Activated naive CD8-positive, alpha-beta T cell treated with anti-CD3 and anti-CD28 coated beads, Interleukin-2, amount 10 ng/mL, durations not matched to agents 7 days and 5 days (primary cell): ENCODE results near the gene RBCK1. TPM values are rescaled to one million over a fixed set of nuclear protein-coding genes. Genes with fewer than 3 reads are reported as not detected.

Experiments used
- ATAC-seq: fragments of 150-1000 bp; cut with Tn5 transposase; one replicate; pipeline ENCODE4 v1.10.0; 2021; ENCODE audit warnings: low read depth, moderate library complexity
- POLR2A ChIA-PET: fragments of 350-600 bp; sonication (Branson Sonifier 250); formaldehyde crosslinking; loops from one replicate; lab custom pipeline; 2021; ENCODE audit warnings: antibody characterized with exemption; lab: Charles Lee
- DNase-seq: peaks from one replicate; pipeline ENCODE4 v3.0.0; 2021
- H3K27ac Mint-ChIP-seq: one replicate; pipeline ENCODE4 v1.8.0; 2022; ENCODE audit warnings: mild to moderate bottlenecking, mixed read lengths
- H3K27me3 Mint-ChIP-seq: one replicate; pipeline ENCODE4 v1.8.0; 2022; ENCODE audit warnings: mild to moderate bottlenecking, moderate library complexity, mixed read lengths
- H3K36me3 Mint-ChIP-seq: one replicate; pipeline ENCODE4 v1.8.0; 2021; ENCODE audit warnings: mild to moderate bottlenecking, mixed read lengths
- H3K4me1 Mint-ChIP-seq: one replicate; pipeline ENCODE4 v1.8.0; 2021; ENCODE audit warnings: mixed read lengths
- H3K4me3 Mint-ChIP-seq: one replicate; pipeline ENCODE4 v1.8.0; 2022; ENCODE audit warnings: mild to moderate bottlenecking, moderate library complexity, mixed read lengths
- H3K9me3 Mint-ChIP-seq: one replicate; pipeline ENCODE4 v1.8.0; 2021; ENCODE audit warnings: mixed read lengths
- total RNA-seq, 2 experiments: library from RNA; stranded (reverse); gene quantifications; one replicate each; pipeline ENCODE4 v1.2.3, GENCODE V29; 2021

The RBCK1 gene
- total RNA-seq, 2 experiments from 2014 or later = 156 to 179 TPM

- peaks cover 39% of the 10 kb centered on the region for H3K36me3 Mint-ChIP-seq
- ATAC-seq (peak; percentile 15), DNase-seq (no peak)
- H3K9me3 Mint-ChIP-seq = no peaks in the 10 kb centered on the region
- POLR2A ChIA-PET = interaction anchor here (0.9 kb wide), 1 partner anchor 54 kb away, joined by 7 read pairs; no protein-coding TSS in a partner anchor
- no peak overlapping the region for H3K27ac Mint-ChIP-seq
- H3K27me3 Mint-ChIP-seq = no peaks in the 10 kb centered on the region
- peaks cover 23% of the 10 kb centered on the region for H3K4me1 Mint-ChIP-seq
- no peak overlapping the region for H3K4me3 Mint-ChIP-seq
These were observed 11.6 kb downstream of the RBCK1 start for GRCh38 chr20:419556-420165.

GRCh38 chr20:420166-420620, 12.1 kb downstream of the RBCK1 start:
- POLR2A ChIA-PET = interaction anchor here (0.9 kb wide), 1 partner anchor 55 kb away, joined by 7 read pairs; no protein-coding TSS in a partner anchor
- H3K36me3 Mint-ChIP-seq = peaks cover 41% of the 10 kb centered on the region
- peak; percentile 53 for ATAC-seq

DNA sequence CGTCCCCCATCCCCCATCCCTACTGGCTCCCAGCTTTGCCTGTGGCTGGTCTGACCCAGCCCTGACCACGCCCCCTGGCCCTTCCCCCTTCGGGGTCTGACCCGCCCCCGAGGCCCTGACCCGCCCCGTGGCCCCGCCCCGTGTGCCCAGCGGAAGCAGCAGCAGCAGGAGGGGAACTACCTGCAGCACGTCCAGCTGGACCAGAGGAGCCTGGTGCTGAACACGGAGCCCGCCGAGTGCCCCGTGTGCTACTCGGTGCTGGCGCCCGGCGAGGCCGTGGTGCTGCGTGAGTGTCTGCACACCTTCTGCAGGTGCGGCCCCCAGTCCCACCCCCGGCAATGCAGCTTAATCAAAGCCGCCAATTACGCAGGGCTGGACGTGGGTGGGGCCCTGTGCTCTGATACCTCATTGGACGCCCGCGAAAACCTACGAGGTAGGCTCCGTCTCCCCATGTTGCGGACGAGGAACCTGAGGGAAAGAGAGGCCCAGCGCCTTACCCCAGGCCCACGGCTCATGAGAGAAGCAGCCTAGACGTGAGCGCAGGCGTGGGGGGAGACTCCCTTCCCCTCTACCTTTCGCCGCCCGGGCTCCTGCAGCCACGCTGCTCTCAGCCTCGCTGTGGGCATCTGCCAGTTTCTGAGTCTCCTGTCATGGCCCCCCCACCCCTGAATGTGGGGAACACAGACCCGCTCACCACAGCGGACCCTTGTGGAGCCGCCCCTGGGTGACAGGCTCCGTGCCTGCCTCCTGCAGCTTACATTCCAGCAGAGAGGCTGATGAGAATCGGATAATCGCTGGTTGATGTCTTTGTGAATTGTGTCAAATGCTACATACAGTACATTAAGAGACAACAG, 12.8 kb downstream of the RBCK1 start:
- POLR2A ChIA-PET = interaction anchor here (0.9 kb wide), 1 partner anchor 56 kb away, joined by 7 read pairs; no protein-coding TSS in a partner anchor
- Mint-ChIP-seq H3K36me3 (peaks cover 40% of the 10 kb centered on the region), H3K9me3 (no peaks in the 10 kb centered on the region), H3K27ac (no peak overlapping the region), H3K4me1 (peaks cover 25% of the 10 kb centered on the region), H3K27me3 (no peaks in the 10 kb centered on the region), H3K4me3 (no peak overlapping the region)
- no peak for ATAC-seq
- no peak for DNase-seq

More at GRCh38 chr20:420166-420620, 12.1 kb downstream of the RBCK1 start:
- Mint-ChIP-seq H3K27ac (no peak overlapping the region), H3K4me3 (no peak overlapping the region), H3K9me3 (no peaks in the 10 kb centered on the region), H3K4me1 (peaks cover 28% of the 10 kb centered on the region), H3K27me3 (no peaks in the 10 kb centered on the region)
- DNase-seq = no peak

DNA sequence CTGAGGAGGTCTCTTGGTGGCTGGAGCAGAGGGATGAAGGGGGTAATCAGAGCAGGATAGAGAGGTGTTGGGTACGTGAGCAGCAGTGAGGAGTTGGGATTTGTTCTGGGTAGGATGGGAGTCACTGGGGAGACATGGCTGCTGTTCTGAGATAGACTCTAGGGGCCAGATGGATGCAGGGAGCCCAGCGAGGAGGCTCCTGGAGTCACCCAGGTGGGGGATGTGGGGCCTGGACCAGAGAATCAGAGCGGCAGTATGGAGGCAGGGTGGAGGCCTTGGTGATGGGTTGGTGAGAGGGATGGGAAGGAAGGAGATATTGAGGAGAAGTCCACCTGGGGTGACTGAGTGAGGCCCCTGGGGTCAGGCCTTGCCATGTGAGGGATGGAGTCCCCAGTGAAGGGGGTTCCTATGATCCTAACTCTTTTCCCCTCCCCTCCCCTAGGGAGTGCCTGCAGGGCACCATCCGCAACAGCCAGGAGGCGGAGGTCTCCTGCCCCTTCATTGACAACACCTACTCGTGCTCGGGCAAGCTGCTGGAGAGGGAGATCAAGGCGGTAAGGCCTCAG, 13.7 kb downstream of the RBCK1 start:
- DNase-seq (no peak), ATAC-seq (no peak)
- peaks cover 29% of the 10 kb centered on the region for H3K4me1 Mint-ChIP-seq
- POLR2A ChIA-PET = interaction anchor here (1.3 kb wide), 1 partner anchor 8 kb away, joined by 4 read pairs; no protein-coding TSS in a partner anchor
- H3K27ac Mint-ChIP-seq = peak overlapping the region; percentile 70
- H3K4me3 Mint-ChIP-seq = no peak overlapping the region
- no peaks in the 10 kb centered on the region for H3K9me3 Mint-ChIP-seq
- peaks cover 37% of the 10 kb centered on the region for H3K36me3 Mint-ChIP-seq
- no peaks in the 10 kb centered on the region for H3K27me3 Mint-ChIP-seq

GRCh38 chr20:426566-426965, 18.5 kb downstream of the RBCK1 start:
- Mint-ChIP-seq H3K4me3 (no peak overlapping the region), H3K9me3 (no peaks in the 10 kb centered on the region), H3K36me3 (peaks cover 44% of the 10 kb centered on the region), H3K27me3 (no peaks in the 10 kb centered on the region), H3K27ac (no peak overlapping the region), H3K4me1 (peaks cover 31% of the 10 kb centered on the region)
- POLR2A ChIA-PET = interaction anchor here (0.6 kb wide), 2 partner anchors 20 to 55 kb away, joined by 3 to 4 read pairs; no protein-coding TSS in a partner anchor
- DNase-seq (no peak), ATAC-seq (no peak)

- ATAC-seq (no peak), DNase-seq (no peak)
- peaks cover 30% of the 10 kb centered on the region for H3K4me1 Mint-ChIP-seq
- H3K27me3 Mint-ChIP-seq = no peaks in the 10 kb centered on the region
- no peak overlapping the region for H3K27ac Mint-ChIP-seq
- H3K4me3 Mint-ChIP-seq = no peak overlapping the region
- no peaks in the 10 kb centered on the region for H3K9me3 Mint-ChIP-seq
- H3K36me3 Mint-ChIP-seq = peaks cover 38% of the 10 kb centered on the region
- POLR2A ChIA-PET = no interaction called here
These were observed 19.3 kb downstream of the RBCK1 start for GRCh38 chr20:427401-427800.

- ATAC-seq (no peak), DNase-seq (no peak)
- Mint-ChIP-seq H3K27me3 (no peaks in the 10 kb centered on the region), H3K27ac (peak overlapping the region; percentile 54), H3K4me1 (peaks cover 33% of the 10 kb centered on the region), H3K36me3 (peaks cover 36% of the 10 kb centered on the region), H3K4me3 (no peak overlapping the region), H3K9me3 (no peaks in the 10 kb centered on the region)
- POLR2A ChIA-PET = no interaction called here
These were observed 20.0 kb downstream of the RBCK1 start for GRCh38 chr20:427849-428657.

- Mint-ChIP-seq H3K4me3 (no peak overlapping the region), H3K27ac (peak overlapping the region; percentile 54), H3K27me3 (no peaks in the 10 kb centered on the region), H3K9me3 (no peaks in the 10 kb centered on the region), H3K36me3 (peaks cover 39% of the 10 kb centered on the region), H3K4me1 (peaks cover 40% of the 10 kb centered on the region)
- ATAC-seq (no peak), DNase-seq (no peak)
- POLR2A ChIA-PET = interaction anchor here (0.7 kb wide), 1 partner anchor 104 kb away, joined by 6 read pairs; no protein-coding TSS in a partner anchor
These were observed 20.6 kb downstream of the RBCK1 start for GRCh38 chr20:428658-429200.

DNA sequence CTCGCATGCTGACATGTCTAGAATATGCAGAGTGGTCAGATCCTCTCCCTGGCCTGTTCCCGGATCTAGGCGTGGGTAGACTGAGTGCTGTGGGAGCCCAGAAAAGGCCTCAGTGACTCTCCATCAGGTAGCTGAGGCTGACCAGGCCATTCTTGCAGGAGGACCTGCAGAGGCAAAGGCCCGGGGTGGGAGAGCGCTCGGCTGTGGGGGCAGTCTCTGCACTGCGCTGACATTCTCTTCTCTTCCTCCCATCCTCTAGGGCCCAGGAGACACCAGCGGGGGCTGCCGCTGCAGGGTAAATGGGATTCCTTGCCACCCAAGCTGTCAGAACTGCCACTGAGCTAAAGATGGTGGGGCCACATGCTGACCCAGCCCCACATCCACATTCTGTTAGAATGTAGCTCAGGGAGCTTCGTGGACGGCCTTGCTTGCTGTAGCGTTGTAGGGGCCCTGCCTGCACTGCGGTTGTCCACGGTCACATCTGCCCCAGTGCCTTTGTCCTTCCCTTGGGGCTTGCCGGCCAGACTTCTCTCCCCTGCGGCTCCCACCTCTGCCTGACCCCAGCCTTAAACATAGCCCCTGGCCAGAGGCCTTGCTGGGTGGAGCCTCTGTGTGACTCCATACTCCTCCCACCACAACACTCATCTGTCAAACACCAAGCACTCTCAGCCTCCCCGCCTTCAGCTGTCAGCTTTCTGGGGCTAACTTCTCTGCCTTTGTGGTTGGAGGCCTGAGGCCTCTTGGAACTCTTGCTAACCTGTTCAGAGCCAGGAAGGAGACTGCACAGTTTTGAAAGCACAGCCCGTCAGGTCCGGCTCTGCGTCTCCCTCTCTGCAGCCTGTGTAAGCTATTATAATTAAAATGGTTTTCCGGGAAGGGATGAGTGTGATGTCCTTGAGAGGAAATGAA, 22.2 kb downstream of the RBCK1 start:
- ATAC-seq (no peak), DNase-seq (no peak)
- H3K4me1 Mint-ChIP-seq = peaks cover 38% of the 10 kb centered on the region
- H3K27ac Mint-ChIP-seq = peak overlapping the region; percentile 56
- no peaks in the 10 kb centered on the region for H3K27me3 Mint-ChIP-seq
- no peak overlapping the region for H3K4me3 Mint-ChIP-seq
- H3K9me3 Mint-ChIP-seq = no peaks in the 10 kb centered on the region
- H3K36me3 Mint-ChIP-seq = peaks cover 37% of the 10 kb centered on the region
- POLR2A ChIA-PET = interaction anchor here (0.6 to 1.3 kb wide), 3 partner anchors 21 to 112 kb away, joined by 3 to 5 read pairs (median 4); no protein-coding TSS in a partner anchor

- ATAC-seq = peak; percentile 12
- Mint-ChIP-seq H3K4me3 (no peak overlapping the region), H3K27me3 (no peaks in the 10 kb centered on the region), H3K36me3 (peaks cover 45% of the 10 kb centered on the region), H3K4me1 (peaks cover 36% of the 10 kb centered on the region), H3K9me3 (no peaks in the 10 kb centered on the region), H3K27ac (peak overlapping the region; percentile 76)
- POLR2A ChIA-PET = interaction anchor here (0.6 to 0.8 kb wide), 4 partner anchors 51 to 111 kb away, joined by 3 to 4 read pairs (median 3); partner anchors contain the start of gene TRIB3
- no peak for DNase-seq
These were observed 23.2 kb downstream of the RBCK1 start for GRCh38 chr20:431012-431904.

DNA sequence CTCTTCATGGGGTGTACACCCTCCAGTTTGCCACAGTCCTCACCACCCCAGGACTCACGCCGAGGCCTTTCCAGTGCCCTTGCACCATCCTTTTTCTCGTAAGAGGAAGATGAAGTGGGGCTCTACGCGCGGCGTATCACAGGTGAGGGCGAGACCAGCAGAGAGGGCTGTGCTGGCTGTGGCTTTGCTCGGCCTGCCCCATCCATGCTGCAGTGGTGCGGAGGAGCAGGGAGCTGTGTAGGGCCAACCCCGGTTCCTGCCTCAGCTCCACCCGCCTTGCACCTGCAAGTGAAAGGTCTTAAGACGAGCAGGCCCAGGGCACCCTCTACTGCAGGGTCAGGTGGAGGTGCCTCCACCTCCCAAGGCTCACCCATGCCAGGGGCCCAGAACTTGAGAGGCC, 24.1 kb downstream of the RBCK1 start:
- H3K27ac Mint-ChIP-seq = peak overlapping the region; percentile 68

More for the DNA sequence above, 24.1 kb downstream of the RBCK1 start:
- peaks cover 37% of the 10 kb centered on the region for H3K4me1 Mint-ChIP-seq
- POLR2A ChIA-PET = interaction anchor here (0.6 to 1.6 kb wide), 3 partner anchors 23 to 55 kb away, joined by 4 to 6 read pairs (median 5); partner anchors contain the start of gene TBC1D20
- DNase-seq = no peak
- no peaks in the 10 kb centered on the region for H3K27me3 Mint-ChIP-seq
- peaks cover 54% of the 10 kb centered on the region for H3K36me3 Mint-ChIP-seq
- no peak for ATAC-seq
- H3K4me3 Mint-ChIP-seq = no peak overlapping the region
- H3K9me3 Mint-ChIP-seq = no peaks in the 10 kb centered on the region
